Heart left ventricle (tissue), 16 donors: ENCODE results near the gene C4BPA. TPM values are rescaled to one million over a fixed set of nuclear protein-coding genes. Genes with fewer than 3 reads are reported as not detected.

Experiments used
- ATAC-seq, 4 donors: fragments of 200-7000 bp; cut with Tn5 transposase; one replicate each; pipeline ENCODE4 v1.9.1; 2020 to 2022; ENCODE audit warnings: moderate library complexity in 4 of 4, mild to moderate bottlenecking in 3 of 4, moderate number of reproducible peaks in 1 of 4
- DNase-seq, 5 donors: peaks; one replicate each; pipeline ENCODE4 v3.0.0-alpha.2; 2020
- H3K27ac ChIP-seq, 12 donors: fragments of 200-600 bp; sonication (generic) in 4 of 12; one replicate each; pipeline versions ENCODE4 v1.5.0 to v1.8.0; 2016 to 2022; ENCODE audit warnings: mild to moderate bottlenecking in 2 of 12
- H3K27me3 ChIP-seq, 9 donors: fragments of 200-600 bp; sonication (generic) in 2 of 9; one replicate each; pipeline versions ENCODE4 v1.5.1 to v1.8.0; 2016 to 2022; ENCODE audit warnings: mild to moderate bottlenecking in 3 of 9
- H3K36me3 ChIP-seq, 9 donors: fragments of 200-600 bp; sonication (generic) in 2 of 9; one replicate each; pipeline versions ENCODE4 v1.5.0 to v1.8.0; 2018 to 2022; ENCODE audit warnings: mild to moderate bottlenecking in 2 of 9
- H3K4me1 ChIP-seq, 12 donors: fragments of 200-600 bp; sonication (generic) in 4 of 12; one replicate each; pipeline versions ENCODE4 v1.5.0 to v1.8.0; 2016 to 2022; ENCODE audit warnings: mild to moderate bottlenecking in 3 of 12
- H3K4me3 ChIP-seq, 12 donors: fragments of 200-600 bp; sonication (generic) in 4 of 12; one replicate each; pipeline versions ENCODE4 v1.5.0 to v1.8.0; 2017 to 2022; ENCODE audit warnings: mild to moderate bottlenecking in 9 of 12, moderate library complexity in 4 of 12
- H3K9me3 ChIP-seq, 12 donors: fragments of 200-600 bp; sonication (generic) in 4 of 12; one replicate each; pipeline versions ENCODE4 v1.5.0 to v1.8.0; 2016 to 2022; ENCODE audit warnings: mild to moderate bottlenecking in 1 of 12
- CTCF ChIP-seq, 12 donors: fragments of 200-600 bp; sonication (generic) in 4 of 12; IDR thresholded peaks; one replicate each; pipeline versions ENCODE4 v1.5.0 to v1.8.0; 2018 to 2022; ENCODE audit warnings: antibody characterized with exemption in 12 of 12, mild to moderate bottlenecking in 5 of 12
- POLR2A ChIP-seq, 2 donors: fragments of 450-650 bp; IDR thresholded peaks; one replicate each; pipeline ENCODE4 v1.6.1; 2017; ENCODE audit warnings: antibody characterized with exemption in 2 of 2, mild to moderate bottlenecking in 2 of 2, moderate library complexity in 2 of 2
- WGBS, 4 donors: extraction: QIAGEN DNeasy Blood & Tissue Kit in 2 of 4; methylation state at CpG; one replicate each; pipeline versions ENCODE4 v1.1.5 to v1.1.7; 2013 to 2018; 5-methylcytosine and 5-hydroxymethylcytosine counted together
- intact Hi-C, 10 donors: fragments of 100-400 bp; cut with DNase I; formaldehyde crosslinking; loops; one replicate each; pipeline versions ENCODE4 v1.11.1 to v1.14.2; 2022
- polyA plus RNA-seq, 2 donors: library from polyadenylated mRNA; stranded (reverse); fragments of 200-250 nt; gene quantifications; one replicate each; pipeline ENCODE4 v1.2.3, GENCODE V29; 2013
- total RNA-seq, 9 donors: library from RNA; depleted of rRNA in 2 of 9; stranded (reverse); fragments of >200 nt in 2 of 9; fragmentation: NEBNext Ultra II Directional in 3 of 9; extraction: Animal tissue kit (Norgen Biotek cat#: 25700) in 3 of 9; gene quantifications; one replicate each; pipeline versions ENCODE4 v1.1.0 to v1.2.4, GENCODE V29; 2016 to 2023
- donor health status: ischemic (EF 13 %, LVEDD 7.1; RV severe dilation, severe dysfunction).
- donor health status: healthy with polysubstance abuse.
- donor health status: DM: no; HTN: yes; CAD: no.
- donor health status: DM: no; HTN: no; CAD: no.
- donor health status: ischemic (EF 25% LVEDD 6.9; RV normal size, moderate dysfunction).
- donor health status: ischemic (EF 25% LVEDD 5.7; RV mildly dilated, moderate dysfunction).
- donor health status: healthy.
- donor health status: DM: yes; HTN: yes; CAD: no.
- donor health status: ischemic (EF 35%, LVEDD 5.7; RV mildly dilated, moderate dysfunction).
- donor health status: nonischemic (EF 11% LVEDD 7.7; RV severe dilation, severe dysfunction).
- donor health status: DM: yes; HTN: yes; CAD: no.
- donor health status: PGD.
- donor health status: ischemic (EF 29% LVEDD 5.4; RV normal size, mild dysfunction).
- donor health status: nonischemic (EF 23%, LVEDD 6.1; RV moderate dilation, normal function).

C4BPA gene
- total and polyA plus RNA-seq, 11 donors, result 0.03 TPM; not detected in 10

GRCh38 chr1:207134581-207134980 lies 30.5 kb downstream of the C4BPA start:
- H3K9me3 ChIP-seq, result peaks cover 0 to 21% (median 7%) of the 10 kb centered on the region in 12 donors
- H3K4me1 ChIP-seq, result peaks cover 0 to 12% (median 0%) of the 10 kb centered on the region in 12 donors
- H3K27me3 ChIP-seq, result no peaks in the 10 kb centered on the region
- H3K27ac ChIP-seq, result peak overlapping the region in 1 of 12 donors; percentile 40
- no peak overlapping the region for H3K4me3 ChIP-seq
- no peaks in the 10 kb centered on the region for H3K36me3 ChIP-seq
- TF ChIP-seq CTCF (IDR thresholded peaks at IDR 0.05) (no peak), POLR2A (IDR thresholded peaks at IDR 0.05) (no peak)
- ATAC-seq (no peak), DNase-seq (no peak)
- intact Hi-C loops, result no loop called here
- 84 to 91% (median 86%) methylated on average over 1 of the region's 1 CpG for WGBS, 4 donors

- Histone ChIP-seq H3K27me3 (no peaks in the 10 kb centered on the region), H3K27ac (no peak overlapping the region), H3K4me1 (peaks cover 0 to 7% (median 0%) of the 10 kb centered on the region in 12 donors), H3K4me3 (no peak overlapping the region), H3K9me3 (no peaks in the 10 kb centered on the region), H3K36me3 (no peaks in the 10 kb centered on the region)
- no peak for TF ChIP-seq CTCF (IDR thresholded peaks at IDR 0.05)
- intact Hi-C loops, result no loop called here
- no peak for ATAC-seq
- 88 to 96% (median 92%) methylated on average over 1 of the region's 1 CpG for whole genome bisulfite sequencing, 4 donors
- DNase-seq, result no peak
Observed at GRCh38 chr1:207139616-207140015, 35.6 kb downstream of the C4BPA start.

GRCh38 chr1:207140536-207140935 lies 36.5 kb downstream of the C4BPA start:
- Histone ChIP-seq H3K4me3 (no peak overlapping the region), H3K36me3 (no peaks in the 10 kb centered on the region), H3K4me1 (no peaks in the 10 kb centered on the region), H3K27ac (no peak overlapping the region), H3K27me3 (no peaks in the 10 kb centered on the region), H3K9me3 (no peaks in the 10 kb centered on the region)
- TF ChIP-seq POLR2A (IDR thresholded peaks at IDR 0.05) (no peak), CTCF (IDR thresholded peaks at IDR 0.05) (no peak)
- ATAC-seq (no peak), DNase-seq (no peak)
- intact Hi-C loops, result no loop called here
- 63 to 71% (median 67%) methylated on average over 1 of the region's 1 CpG for WGBS, 4 donors

GRCh38 chr1:207145401-207146058 lies 41.5 kb downstream of the C4BPA start:
- 51 to 58% (median 55%) methylated on average over 5 of the region's 5 CpGs for WGBS, 4 donors
- TF ChIP-seq CTCF (IDR thresholded peaks at IDR 0.05) (no peak), POLR2A (IDR thresholded peaks at IDR 0.05) (no peak)
- Histone ChIP-seq H3K9me3 (no peaks in the 10 kb centered on the region), H3K36me3 (no peaks in the 10 kb centered on the region), H3K4me3 (no peak overlapping the region), H3K27me3 (no peaks in the 10 kb centered on the region), H3K4me1 (peaks cover 0 to 7% (median 0%) of the 10 kb centered on the region in 12 donors), H3K27ac (peak overlapping the region in 1 of 12 donors; percentile 21)
- intact Hi-C loops, result no loop called here
- DNase-seq, result no peak
- ATAC-seq, result peak in 1 of 4 donors; percentile 34
